ENCODE measurements around the gene MAP1S. TPM values are rescaled to one million over a fixed set of nuclear protein-coding genes. Genes with fewer than 3 reads are reported as not detected.

MAP1S gene
- polyA plus RNA-seq, 1 donor from 2014 or later: 5.8 TPM

GRCh38 chr19:17683078-17683477 is 36.2 kb upstream of the MAP1S start:
- peaks cover 14% of the 10 kb centered on the region for H3K27me3 ChIP-seq (ENCODE audit: insufficient read depth, low read depth, low read length)
- H3K36me3 ChIP-seq (ENCODE audit: insufficient read depth, low read length): no peaks in the 10 kb centered on the region

GRCh38 chr19:17684256-17684655 is 35.0 kb upstream of the MAP1S start:
- Histone ChIP-seq H3K36me3 (ENCODE audit: insufficient read depth, low read length) (no peaks in the 10 kb centered on the region), H3K4me3 (ENCODE audit: low read length) (no peak overlapping the region), H3K9ac (ENCODE audit: low read length) (no peak overlapping the region), H3K27me3 (ENCODE audit: insufficient read depth, low read depth, low read length) (peaks cover 14% of the 10 kb centered on the region), H3K9me2 (ENCODE audit: insufficient read depth, low read length) (no peaks in the 10 kb centered on the region), H3K4me2 (ENCODE audit: low read length) (no peak overlapping the region), H3K27ac (ENCODE audit: low read length) (no peak overlapping the region), H3K79me2 (replicated peaks; ENCODE audit: insufficient read depth, low read length) (no peaks in the 10 kb centered on the region), H3F3A (ENCODE audit: insufficient read depth, low read length, poor library complexity, severe bottlenecking) (no peaks in the 10 kb centered on the region), H3K9me3 (ENCODE audit: low read length) (no peaks in the 10 kb centered on the region), H2AFZ (ENCODE audit: low read depth, low read length) (no peak overlapping the region), H4K20me1 (ENCODE audit: insufficient read depth) (no peaks in the 10 kb centered on the region)
- TF ChIP-seq POLR2AphosphoS5 (IDR thresholded peaks at IDR 0.05) (no peak), CTCF (IDR thresholded peaks at IDR 0.05; ENCODE audit: poor library complexity, severe bottlenecking) (no peak), MXI1 (conservative IDR thresholded peaks at IDR 0.05; ENCODE audit: poor library complexity, severe bottlenecking) (no peak), EP300 (conservative IDR thresholded peaks at IDR 0.05; ENCODE audit: poor library complexity, severe bottlenecking) (no peak), EZH2 (IDR thresholded peaks at IDR 0.05; ENCODE audit: borderline replicate concordance, insufficient read depth, low read length, poor library complexity, severe bottlenecking) (no peak), RAD21 (conservative IDR thresholded peaks at IDR 0.05) (no peak)

More at GRCh38 chr19:17683078-17683477, 36.2 kb upstream of the MAP1S start:
- no peaks in the 10 kb centered on the region for H3K9me2 ChIP-seq (ENCODE audit: insufficient read depth, low read length)
- no peaks in the 10 kb centered on the region for H3K79me2 ChIP-seq (replicated peaks; ENCODE audit: insufficient read depth, low read length)
- no peaks in the 10 kb centered on the region for H3F3A ChIP-seq (ENCODE audit: insufficient read depth, low read length, poor library complexity, severe bottlenecking)
- no peaks in the 10 kb centered on the region for H4K20me1 ChIP-seq (ENCODE audit: insufficient read depth)
- no peaks in the 10 kb centered on the region for H3K9me3 ChIP-seq (ENCODE audit: low read length)
- no peak overlapping the region for H3K4me2 ChIP-seq (ENCODE audit: low read length)
- H3K9ac ChIP-seq (ENCODE audit: low read length): no peak overlapping the region
- no peak for TF ChIP-seq RAD21 (conservative IDR thresholded peaks at IDR 0.05)
- TF ChIP-seq SMC3 (conservative IDR thresholded peaks at IDR 0.05; ENCODE audit: poor library complexity): no peak
- no peak for TF ChIP-seq TAF1 (IDR thresholded peaks at IDR 0.05; ENCODE audit: low read depth)
- no peak for TF ChIP-seq EP300 (conservative IDR thresholded peaks at IDR 0.05; ENCODE audit: poor library complexity, severe bottlenecking)
- no peak for TF ChIP-seq EZH2 (IDR thresholded peaks at IDR 0.05; ENCODE audit: borderline replicate concordance, insufficient read depth, low read length, poor library complexity, severe bottlenecking)
- no peak for TF ChIP-seq POLR2AphosphoS5 (IDR thresholded peaks at IDR 0.05)
- no peak for TF ChIP-seq REST (IDR thresholded peaks at IDR 0.05; ENCODE audit: borderline replicate concordance)
- no peak for TF ChIP-seq CTCF (IDR thresholded peaks at IDR 0.05; ENCODE audit: poor library complexity, severe bottlenecking)
- no peak for TF ChIP-seq MXI1 (conservative IDR thresholded peaks at IDR 0.05; ENCODE audit: poor library complexity, severe bottlenecking)
- H2AFZ ChIP-seq (ENCODE audit: low read depth, low read length): no peak overlapping the region
- H3K27ac ChIP-seq (ENCODE audit: low read length): no peak overlapping the region
- no peak overlapping the region for H3K4me3 ChIP-seq (ENCODE audit: low read length)
